ENCODE measurements around the gene SLC7A7.

DNA sequence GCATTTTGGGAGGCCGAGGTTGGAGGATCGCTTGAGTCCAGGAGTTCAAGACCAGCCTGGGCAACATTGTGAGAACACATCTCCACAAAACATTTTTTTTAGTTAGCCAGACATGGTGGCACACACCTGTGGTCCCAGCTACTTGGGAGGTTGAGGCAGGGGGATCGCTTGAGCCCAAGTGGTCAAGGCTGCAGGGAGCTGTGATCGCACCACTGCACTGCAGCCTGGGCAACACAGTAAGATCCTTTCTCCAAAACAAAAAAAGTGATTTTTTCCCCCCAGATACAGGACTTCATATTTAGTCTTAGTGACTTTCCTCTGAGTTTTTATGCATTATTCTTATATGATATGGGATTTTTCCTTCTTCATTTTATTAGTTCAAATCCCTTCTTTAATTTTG lies 28.6 kb downstream of the SLC7A7 start:
- TF ChIP-seq POLR2A (IDR thresholded peaks at IDR 0.05; ENCODE audit: low read length) (no peak), GATA1 (IDR thresholded peaks at IDR 0.05; ENCODE audit: low read depth, low read length) (no peak)
